ENCODE results near the gene ERMAP.
"Not testable (repeated sequence)": the region's sequence is repeated elsewhere in the genome, so short reads cannot be mapped to it uniquely, and the experiment has no call there.

Gene ERMAP

GRCh38 chr1:42856554-42856953, 39.6 kb downstream of the ERMAP start:
- Mint-ChIP-seq H3K27me3 (peaks cover 16% of the 10 kb centered on the region), H3K9me3 (peaks cover 15% of the 10 kb centered on the region), H3K36me3 (peaks cover 14% of the 10 kb centered on the region)
- H3K4me1 Mint-ChIP-seq, CTCF ChIA-PET, DNase-seq, H3K27ac Mint-ChIP-seq, H3K4me3 Mint-ChIP-seq: not testable (repeated sequence)

GRCh38 chr1:42859366-42859765, 42.4 kb downstream of the ERMAP start:
- Mint-ChIP-seq H3K9me3 (peaks cover 18% of the 10 kb centered on the region), H3K27me3 (peaks cover 17% of the 10 kb centered on the region)

GRCh38 chr1:42860339-42861013, 43.6 kb downstream of the ERMAP start:
- H3K27ac Mint-ChIP-seq, result no peak overlapping the region
- H3K27me3 Mint-ChIP-seq, result peaks cover 19% of the 10 kb centered on the region

More at GRCh38 chr1:42859366-42859765, 42.4 kb downstream of the ERMAP start:
- DNase-seq, H3K36me3 Mint-ChIP-seq, H3K27ac Mint-ChIP-seq, CTCF ChIA-PET, H3K4me3 Mint-ChIP-seq, H3K4me1 Mint-ChIP-seq: not testable (repeated sequence)

GRCh38 chr1:42861014-42861399, 44.1 kb downstream of the ERMAP start:
- Mint-ChIP-seq H3K4me3 (no peak overlapping the region), H3K36me3 (peaks cover 2% of the 10 kb centered on the region), H3K27ac (no peak overlapping the region), H3K9me3 (peaks cover 18% of the 10 kb centered on the region), H3K27me3 (peaks cover 19% of the 10 kb centered on the region), H3K4me1 (no peaks in the 10 kb centered on the region)
- no peak for DNase-seq
- CTCF ChIA-PET, result interaction anchor here (1.2 kb wide), 1 partner anchor 213 kb away, joined by 4 read pairs; no protein-coding TSS in a partner anchor

More at GRCh38 chr1:42860339-42861013, 43.6 kb downstream of the ERMAP start:
- CTCF ChIA-PET, result no interaction called here
- Mint-ChIP-seq H3K4me3 (no peak overlapping the region), H3K4me1 (no peaks in the 10 kb centered on the region), H3K9me3 (peaks cover 18% of the 10 kb centered on the region), H3K36me3 (peaks cover 2% of the 10 kb centered on the region)
- DNase-seq, result no peak

GRCh38 chr1:42866549-42866948, 49.6 kb downstream of the ERMAP start:
- Mint-ChIP-seq H3K27ac (no peak overlapping the region), H3K36me3 (no peaks in the 10 kb centered on the region), H3K4me3 (no peak overlapping the region), H3K9me3 (peaks cover 3% of the 10 kb centered on the region), H3K4me1 (no peaks in the 10 kb centered on the region), H3K27me3 (peaks cover 3% of the 10 kb centered on the region)
- CTCF ChIA-PET, result no interaction called here
- no peak for DNase-seq

- H3K9me3 Mint-ChIP-seq, H3K27ac Mint-ChIP-seq, H3K4me3 Mint-ChIP-seq, H3K36me3 Mint-ChIP-seq, CTCF ChIA-PET, H3K27me3 Mint-ChIP-seq, H3K4me1 Mint-ChIP-seq, DNase-seq: not testable (repeated sequence)
These were observed 51.5 kb downstream of the ERMAP start for GRCh38 chr1:42868466-42868865.

GRCh38 chr1:42869254-42869653, 52.3 kb downstream of the ERMAP start:
- H3K9me3 Mint-ChIP-seq, CTCF ChIA-PET, H3K4me1 Mint-ChIP-seq, DNase-seq, H3K4me3 Mint-ChIP-seq, H3K27ac Mint-ChIP-seq, H3K36me3 Mint-ChIP-seq, H3K27me3 Mint-ChIP-seq: not testable (repeated sequence)

- H3K27me3 Mint-ChIP-seq, H3K4me1 Mint-ChIP-seq, DNase-seq, H3K36me3 Mint-ChIP-seq, H3K27ac Mint-ChIP-seq, H3K4me3 Mint-ChIP-seq, CTCF ChIA-PET, H3K9me3 Mint-ChIP-seq: not testable (repeated sequence)
These were observed 52.8 kb downstream of the ERMAP start for GRCh38 chr1:42869751-42870150.

GRCh38 chr1:42873108-42873507, 56.2 kb downstream of the ERMAP start:
- H3K9me3 Mint-ChIP-seq, DNase-seq, H3K4me3 Mint-ChIP-seq, H3K4me1 Mint-ChIP-seq, H3K36me3 Mint-ChIP-seq, H3K27me3 Mint-ChIP-seq, H3K27ac Mint-ChIP-seq, CTCF ChIA-PET: not testable (repeated sequence)

GRCh38 chr1:42873670-42874069, 56.7 kb downstream of the ERMAP start:
- peaks cover 2% of the 10 kb centered on the region for H3K9me3 Mint-ChIP-seq
- H3K4me1 Mint-ChIP-seq, result peaks cover 2% of the 10 kb centered on the region
- peaks cover 8% of the 10 kb centered on the region for H3K27me3 Mint-ChIP-seq
- no peak overlapping the region for H3K4me3 Mint-ChIP-seq
- CTCF ChIA-PET, result interaction anchor here (1.2 kb wide), 1 partner anchor 27 kb away, joined by 3 read pairs; the partner anchor contains the start of gene ZNF691
- DNase-seq, result no peak
- no peak overlapping the region for H3K27ac Mint-ChIP-seq
- no peaks in the 10 kb centered on the region for H3K36me3 Mint-ChIP-seq

- Mint-ChIP-seq H3K4me3 (no peak overlapping the region), H3K27me3 (peaks cover 19% of the 10 kb centered on the region), H3K9me3 (peaks cover 2% of the 10 kb centered on the region), H3K36me3 (no peaks in the 10 kb centered on the region), H3K4me1 (peaks cover 2% of the 10 kb centered on the region), H3K27ac (no peak overlapping the region)
- DNase-seq, result no peak
- CTCF ChIA-PET, result no interaction called here
These were observed 59.1 kb downstream of the ERMAP start for GRCh38 chr1:42876009-42876408.

- Mint-ChIP-seq H3K4me3 (no peak overlapping the region), H3K9me3 (peaks cover 2% of the 10 kb centered on the region), H3K27ac (no peak overlapping the region), H3K4me1 (peaks cover 2% of the 10 kb centered on the region), H3K36me3 (no peaks in the 10 kb centered on the region), H3K27me3 (peaks cover 22% of the 10 kb centered on the region)
- DNase-seq, result no peak
- CTCF ChIA-PET, result interaction anchor here (0.7 kb wide), 1 partner anchor 195 kb away, joined by 3 read pairs; no protein-coding TSS in a partner anchor
These were observed 60.5 kb downstream of the ERMAP start for GRCh38 chr1:42877380-42877779.

GRCh38 chr1:42880384-42880783, 63.5 kb downstream of the ERMAP start:
- no peaks in the 10 kb centered on the region for H3K36me3 Mint-ChIP-seq
- H3K4me3 Mint-ChIP-seq, result no peak overlapping the region
- no peaks in the 10 kb centered on the region for H3K9me3 Mint-ChIP-seq
- DNase-seq, result no peak
- H3K27ac Mint-ChIP-seq, result no peak overlapping the region
- CTCF ChIA-PET, result no interaction called here
- no peaks in the 10 kb centered on the region for H3K4me1 Mint-ChIP-seq
- peaks cover 23% of the 10 kb centered on the region for H3K27me3 Mint-ChIP-seq

- DNase-seq, result no peak
- CTCF ChIA-PET, result no interaction called here
- no peaks in the 10 kb centered on the region for H3K9me3 Mint-ChIP-seq
- peaks cover 8% of the 10 kb centered on the region for H3K27me3 Mint-ChIP-seq
- H3K4me3 Mint-ChIP-seq, result no peak overlapping the region
- H3K27ac Mint-ChIP-seq, result no peak overlapping the region
- H3K36me3 Mint-ChIP-seq, result no peaks in the 10 kb centered on the region
- H3K4me1 Mint-ChIP-seq, result no peaks in the 10 kb centered on the region
These were observed 69.3 kb downstream of the ERMAP start for GRCh38 chr1:42886046-42886739.

GRCh38 chr1:42886800-42887199, 69.9 kb downstream of the ERMAP start:
- Mint-ChIP-seq H3K4me3 (no peak overlapping the region), H3K27me3 (peaks cover 8% of the 10 kb centered on the region), H3K36me3 (no peaks in the 10 kb centered on the region), H3K27ac (no peak overlapping the region), H3K9me3 (no peaks in the 10 kb centered on the region), H3K4me1 (no peaks in the 10 kb centered on the region)
- no peak for DNase-seq
- CTCF ChIA-PET, result no interaction called here
